ENCODE measurements around the gene IRAK1. TPM values are rescaled to one million over a fixed set of nuclear protein-coding genes. Genes with fewer than 3 reads are reported as not detected.
"Not testable (repeated sequence)": the region's sequence is repeated elsewhere in the genome, so short reads cannot be mapped to it uniquely, and the experiment has no call there.

The IRAK1 gene
- total and polyA plus RNA-seq, 8 donors, result 52.2 to 172 (median 65.4) TPM

DNA sequence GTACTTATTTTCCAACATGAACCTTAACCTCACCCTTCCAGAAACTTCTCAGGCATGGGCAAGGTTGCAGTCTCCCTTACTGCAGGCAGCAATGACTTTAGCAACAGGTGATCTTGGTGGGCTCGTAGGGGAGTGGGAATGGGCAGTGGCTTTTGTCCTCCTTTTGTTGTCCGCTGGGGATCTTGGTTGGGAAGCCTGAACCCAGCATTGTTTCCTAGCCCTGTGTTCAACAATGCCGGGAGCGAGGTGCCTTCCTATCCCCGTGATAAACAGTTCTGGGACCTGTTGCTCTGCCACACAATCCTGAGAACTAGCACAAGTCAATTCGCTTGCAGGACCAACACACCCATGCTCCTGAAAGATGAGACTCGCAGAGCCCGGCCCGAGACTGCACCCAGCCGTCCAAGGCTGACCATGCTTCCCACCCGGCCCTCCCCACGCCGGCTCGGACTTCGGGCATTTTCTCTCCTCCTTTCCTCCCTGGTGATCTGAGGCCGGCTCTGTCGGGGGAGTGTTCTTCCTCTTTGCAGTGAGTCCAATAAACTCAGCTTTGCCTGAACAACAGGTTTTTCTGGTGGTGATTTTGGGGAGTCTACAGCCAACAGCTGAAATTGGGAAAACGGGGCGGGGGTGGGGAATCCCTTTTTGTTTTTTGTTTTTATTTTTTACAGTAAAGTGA, 20.2 kb downstream of the IRAK1 start:
- ATAC-seq (peak; percentile 20), DNase-seq (no peak)
- Histone ChIP-seq H3K27ac (no peak overlapping the region), H3K4me1 (peaks cover 0 to 12% of the 10 kb centered on the region in 2 donors), H3K4me3 (no peak overlapping the region), H3K27me3 (no peaks in the 10 kb centered on the region), H3K36me3 (no peaks in the 10 kb centered on the region), H3K9me3 (no peaks in the 10 kb centered on the region)
- TF ChIP-seq, protein P1, sequence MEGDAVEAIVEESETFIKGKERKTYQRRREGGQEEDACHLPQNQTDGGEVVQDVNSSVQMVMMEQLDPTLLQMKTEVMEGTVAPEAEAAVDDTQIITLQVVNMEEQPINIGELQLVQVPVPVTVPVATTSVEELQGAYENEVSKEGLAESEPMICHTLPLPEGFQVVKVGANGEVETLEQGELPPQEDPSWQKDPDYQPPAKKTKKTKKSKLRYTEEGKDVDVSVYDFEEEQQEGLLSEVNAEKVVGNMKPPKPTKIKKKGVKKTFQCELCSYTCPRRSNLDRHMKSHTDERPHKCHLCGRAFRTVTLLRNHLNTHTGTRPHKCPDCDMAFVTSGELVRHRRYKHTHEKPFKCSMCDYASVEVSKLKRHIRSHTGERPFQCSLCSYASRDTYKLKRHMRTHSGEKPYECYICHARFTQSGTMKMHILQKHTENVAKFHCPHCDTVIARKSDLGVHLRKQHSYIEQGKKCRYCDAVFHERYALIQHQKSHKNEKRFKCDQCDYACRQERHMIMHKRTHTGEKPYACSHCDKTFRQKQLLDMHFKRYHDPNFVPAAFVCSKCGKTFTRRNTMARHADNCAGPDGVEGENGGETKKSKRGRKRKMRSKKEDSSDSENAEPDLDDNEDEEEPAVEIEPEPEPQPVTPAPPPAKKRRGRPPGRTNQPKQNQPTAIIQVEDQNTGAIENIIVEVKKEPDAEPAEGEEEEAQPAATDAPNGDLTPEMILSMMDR (IDR thresholded peaks at IDR 0.05), result no peak
- intact Hi-C loops (cut with DNase I), result no loop called here

DNA sequence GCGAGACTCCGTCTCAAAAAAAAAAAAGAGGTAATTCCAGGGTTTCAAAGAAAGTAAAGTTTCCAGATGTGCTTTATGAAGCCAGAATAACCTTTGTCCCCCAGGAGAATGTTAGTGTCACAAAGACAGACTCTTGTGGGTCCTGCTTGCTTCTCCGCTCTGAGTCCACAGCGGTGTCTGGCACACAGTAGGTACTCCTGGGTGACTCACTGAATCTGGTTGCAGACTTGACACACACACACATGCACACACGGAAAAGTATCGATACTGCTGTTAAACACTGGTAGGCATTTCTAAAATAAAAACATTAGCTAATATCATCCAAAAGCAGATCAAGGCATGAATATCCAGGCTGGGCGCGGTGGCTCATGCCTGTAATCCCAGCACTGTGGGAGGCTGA, 24.2 kb downstream of the IRAK1 start:
- ATAC-seq, result no peak

DNA sequence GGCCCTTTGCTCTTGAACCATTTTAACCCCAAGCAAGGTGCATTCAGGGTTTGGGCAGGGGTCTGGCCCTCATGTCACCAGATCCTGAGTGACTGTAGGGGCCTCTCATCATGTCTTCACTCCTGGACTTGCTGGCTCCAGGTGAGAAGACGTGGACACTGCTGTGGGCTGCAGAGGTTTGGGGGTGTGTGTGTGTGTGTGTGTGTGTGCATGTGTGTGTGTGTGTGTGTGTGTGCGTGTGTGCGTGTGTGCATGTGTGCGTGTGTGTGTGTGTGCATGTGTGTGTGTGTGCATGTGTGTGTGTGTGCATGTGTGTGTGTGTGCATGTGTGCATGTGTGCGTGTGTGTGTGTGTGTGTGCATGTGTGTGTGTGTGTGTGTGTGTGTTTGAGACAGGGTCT, 25.3 kb downstream of the IRAK1 start:
- H3K36me3 ChIP-seq; H3K27ac ChIP-seq; H3K9me3 ChIP-seq; H3K4me1 ChIP-seq; intact Hi-C loops (cut with DNase I); H3K27me3 ChIP-seq; DNase-seq; H3K4me3 ChIP-seq; ATAC-seq: not testable (repeated sequence)

More for the DNA sequence above, 24.2 kb downstream of the IRAK1 start:
- TF ChIP-seq, protein P1 (IDR thresholded peaks at IDR 0.05), result no peak
- Histone ChIP-seq H3K27ac (no peak overlapping the region), H3K4me3 (no peak overlapping the region), H3K9me3 (no peaks in the 10 kb centered on the region), H3K27me3 (peaks cover 0 to 6% of the 10 kb centered on the region in 2 donors), H3K4me1 (peaks cover 0 to 18% of the 10 kb centered on the region in 2 donors), H3K36me3 (no peaks in the 10 kb centered on the region)
- DNase-seq, result no peak
- intact Hi-C loops (cut with DNase I), result no loop called here

DNA sequence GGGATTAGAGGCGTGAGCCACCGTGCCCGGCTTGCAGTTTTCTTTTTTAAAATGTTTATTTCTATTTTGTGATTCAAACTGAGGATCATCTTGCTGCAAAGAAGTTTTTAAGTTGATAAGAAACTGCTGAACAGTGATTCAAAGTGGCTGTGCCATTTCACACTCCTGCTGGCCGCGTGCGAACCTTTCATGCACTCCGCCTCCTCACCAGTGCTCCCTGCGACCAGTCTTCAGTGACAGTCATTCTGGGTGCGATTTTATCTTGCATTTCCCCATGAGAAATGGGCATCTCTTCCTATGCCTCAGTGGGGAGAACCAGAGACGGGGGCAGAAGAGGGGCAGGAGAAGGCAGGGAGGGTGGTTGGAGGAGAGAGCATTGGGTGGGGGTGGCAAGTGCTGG, 25.7 kb downstream of the IRAK1 start:
- no peaks in the 10 kb centered on the region for H3K36me3 ChIP-seq
- H3K9me3 ChIP-seq, result no peaks in the 10 kb centered on the region
- TF ChIP-seq, protein P1 (IDR thresholded peaks at IDR 0.05), result no peak
- H3K4me3 ChIP-seq, result no peak overlapping the region
- H3K27ac ChIP-seq, result no peak overlapping the region
- peaks cover 0 to 6% of the 10 kb centered on the region in 2 donors for H3K4me1 ChIP-seq
- no peak for DNase-seq
- peaks cover 0 to 6% of the 10 kb centered on the region in 2 donors for H3K27me3 ChIP-seq
- ATAC-seq, result no peak
- intact Hi-C loops (cut with DNase I), result no loop called here

GRCh38 chrX:153993079-153993478, 26.6 kb downstream of the IRAK1 start:
- Histone ChIP-seq H3K27me3 (peaks cover 0 to 9% of the 10 kb centered on the region in 2 donors), H3K27ac (no peak overlapping the region), H3K4me1 (peaks cover 0 to 6% of the 10 kb centered on the region in 2 donors), H3K4me3 (no peak overlapping the region), H3K9me3 (no peaks in the 10 kb centered on the region), H3K36me3 (no peaks in the 10 kb centered on the region)
- DNase-seq (no peak), ATAC-seq (no peak)
- intact Hi-C loops (cut with DNase I), result no loop called here
- TF ChIP-seq, protein P1 (IDR thresholded peaks at IDR 0.05), result no peak

DNA sequence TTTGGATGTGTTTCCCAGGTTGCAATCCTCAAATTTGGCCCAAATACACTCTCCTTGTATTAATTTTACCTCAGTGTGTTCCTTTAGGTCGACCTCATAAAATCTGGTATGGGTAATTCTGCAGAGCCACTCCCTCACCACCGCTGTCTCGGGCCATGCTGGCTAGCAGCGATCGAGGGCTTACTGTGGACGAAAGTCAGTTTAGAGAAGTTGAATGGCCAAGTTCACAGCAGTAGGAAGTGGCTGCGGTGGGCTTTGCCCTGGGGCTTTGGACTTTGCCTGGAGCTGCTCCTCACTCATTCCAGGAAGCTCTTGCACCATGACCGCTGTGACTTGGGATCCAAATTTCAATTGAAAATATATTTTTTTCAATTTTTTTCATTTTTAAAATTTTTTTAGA, 27.5 kb downstream of the IRAK1 start:
- ATAC-seq, result no peak

More for the DNA sequence above, 27.5 kb downstream of the IRAK1 start:
- Histone ChIP-seq H3K4me1 (peaks cover 0 to 6% of the 10 kb centered on the region in 2 donors), H3K4me3 (no peak overlapping the region), H3K9me3 (no peaks in the 10 kb centered on the region), H3K27me3 (peaks cover 0 to 9% of the 10 kb centered on the region in 2 donors), H3K27ac (no peak overlapping the region), H3K36me3 (no peaks in the 10 kb centered on the region)
- TF ChIP-seq, protein P1 (IDR thresholded peaks at IDR 0.05), result no peak
- DNase-seq, result no peak
- intact Hi-C loops (cut with DNase I), result no loop called here
